Activated CD8-positive, alpha-beta T cell treated with anti-CD3 and anti-CD28 coated beads, Interleukin-2, amount 10 ng/mL, durations not matched to agents 7 days and 5 days (primary cell): Measurements from ENCODE around the gene ANKAR. TPM values are rescaled to one million over a fixed set of nuclear protein-coding genes. Genes with fewer than 3 reads are reported as not detected.
"Not testable (repeated sequence)": the region's sequence is repeated elsewhere in the genome, so short reads cannot be mapped to it uniquely, and the experiment has no call there.

Experiments used
- ATAC-seq: fragments of 150-1000 bp; cut with Tn5 transposase; one replicate; pipeline ENCODE4 v1.10.0; 2021; ENCODE audit warnings: moderate library complexity
- CTCF ChIA-PET: fragments of 350-600 bp; sonication (Branson Sonifier 250); formaldehyde crosslinking; loops from one replicate; lab custom pipeline; 2021; ENCODE audit warnings: antibody characterized with exemption; lab: Charles Lee
- POLR2A ChIA-PET: fragments of 350-600 bp; sonication (Branson Sonifier 250); formaldehyde crosslinking; loops from one replicate; lab custom pipeline; 2021; ENCODE audit warnings: antibody characterized with exemption; lab: Charles Lee
- DNase-seq: peaks from one replicate; pipeline ENCODE4 v3.0.0-alpha.2; 2020
- H3K27ac Mint-ChIP-seq: one replicate; pipeline ENCODE4 v1.8.0; 2021; ENCODE audit warnings: mild to moderate bottlenecking, mixed read lengths
- H3K27me3 Mint-ChIP-seq: one replicate; pipeline ENCODE4 v1.8.0; 2021; ENCODE audit warnings: low read depth, mixed read lengths
- H3K36me3 Mint-ChIP-seq: one replicate; pipeline ENCODE4 v1.8.0; 2021; ENCODE audit warnings: low read depth, mixed read lengths
- H3K4me1 Mint-ChIP-seq: one replicate; pipeline ENCODE4 v1.8.0; 2021; ENCODE audit warnings: low read depth, mixed read lengths
- H3K4me3 Mint-ChIP-seq: one replicate; pipeline ENCODE4 v1.8.0; 2021; ENCODE audit warnings: mild to moderate bottlenecking, mixed read lengths
- H3K9me3 Mint-ChIP-seq: one replicate; pipeline ENCODE4 v1.8.0; 2022; ENCODE audit warnings: mixed read lengths; ENCODE audit not compliant: insufficient read depth
- total RNA-seq, 2 experiments: library from RNA; stranded (reverse); gene quantifications; one replicate each; pipeline ENCODE4 v1.2.3, GENCODE V29; 2021

The ANKAR gene
- total RNA-seq, 2 experiments from 2014 or later = 4.8 to 5.2 TPM

DNA sequence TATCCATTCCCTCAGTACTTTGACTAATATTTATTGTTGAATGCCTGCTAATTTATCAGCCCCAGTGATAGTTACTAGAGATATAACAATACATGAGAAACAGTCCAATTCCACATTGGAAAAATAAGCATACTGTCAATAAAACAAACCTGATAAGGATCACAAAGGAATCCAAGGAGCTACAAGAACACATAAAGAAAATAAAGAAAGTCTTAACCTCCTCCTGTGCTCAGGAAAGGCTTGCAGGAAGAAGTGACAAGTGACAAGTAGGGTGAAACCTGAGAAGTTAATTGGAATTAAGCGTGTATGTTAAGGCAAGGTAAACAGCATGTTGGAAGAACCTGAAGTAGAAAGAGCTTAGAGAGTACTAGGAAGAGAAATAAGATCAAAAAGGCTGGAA is 33.5 kb upstream of the ANKAR start:
- ChIA-PET CTCF (interaction anchor here (1.0 to 1.7 kb wide), 2 partner anchors 11 to 20 kb away, joined by 3 to 4 read pairs; partner anchors contain the start of gene ASNSD1), POLR2A (no interaction called here)
- H3K36me3 Mint-ChIP-seq = no peaks in the 10 kb centered on the region
- H3K27me3 Mint-ChIP-seq = no peaks in the 10 kb centered on the region
- H3K27ac Mint-ChIP-seq = no peak overlapping the region
- no peaks in the 10 kb centered on the region for H3K4me1 Mint-ChIP-seq
- DNase-seq (no peak), ATAC-seq (no peak)
- no peaks in the 10 kb centered on the region for H3K9me3 Mint-ChIP-seq
- no peak overlapping the region for H3K4me3 Mint-ChIP-seq

DNA sequence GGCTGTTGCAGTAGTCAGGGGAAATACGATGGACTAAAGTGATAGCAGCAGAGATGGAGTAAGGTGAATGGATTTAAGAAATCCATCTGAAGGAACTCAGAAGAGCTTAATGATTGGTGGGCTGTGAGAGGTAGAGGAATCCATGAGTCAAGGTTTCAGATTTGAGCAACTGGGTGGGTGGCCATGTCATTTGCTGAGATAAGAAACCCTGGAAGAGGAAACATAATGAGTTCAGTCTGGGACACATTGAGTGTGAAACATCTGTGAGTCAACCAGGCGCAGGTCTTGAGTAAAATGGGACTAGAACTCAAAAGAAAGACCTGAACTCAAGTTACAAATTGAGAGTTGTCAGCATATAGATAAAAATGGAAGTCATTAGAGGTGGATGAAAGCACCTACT is 32.9 kb upstream of the ANKAR start:
- POLR2A ChIA-PET = no interaction called here
- no peak overlapping the region for H3K27ac Mint-ChIP-seq
- no peak for ATAC-seq
- CTCF ChIA-PET = interaction anchor here (1.0 to 1.7 kb wide), 3 partner anchors 12 to 19 kb away, joined by 3 to 4 read pairs (median 3); partner anchors contain the start of gene ASNSD1
- no peak overlapping the region for H3K4me3 Mint-ChIP-seq
- no peak for DNase-seq
- no peaks in the 10 kb centered on the region for H3K27me3 Mint-ChIP-seq
- H3K4me1 Mint-ChIP-seq = no peaks in the 10 kb centered on the region
- no peaks in the 10 kb centered on the region for H3K9me3 Mint-ChIP-seq
- no peaks in the 10 kb centered on the region for H3K36me3 Mint-ChIP-seq

DNA sequence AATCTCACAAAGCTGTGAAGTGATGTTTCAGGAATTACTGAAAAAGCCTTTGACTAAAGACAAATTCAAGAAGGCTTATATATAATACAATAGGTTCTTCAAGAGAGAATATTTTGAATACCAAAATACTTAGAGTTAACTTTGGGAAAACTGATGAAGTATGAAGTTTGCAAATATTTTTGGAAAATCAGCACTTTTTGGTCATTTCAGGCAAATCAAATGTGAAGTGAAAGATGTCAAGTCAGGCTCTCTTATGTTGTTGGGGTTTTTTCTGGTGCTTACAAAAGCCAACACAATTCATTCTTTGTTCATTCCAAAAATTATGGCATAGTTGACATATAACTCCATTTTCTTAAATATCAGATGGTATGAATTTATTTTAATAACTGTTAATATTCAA is 27.9 kb upstream of the ANKAR start:
- Mint-ChIP-seq H3K27me3 (no peaks in the 10 kb centered on the region), H3K4me3 (no peak overlapping the region), H3K9me3 (no peaks in the 10 kb centered on the region), H3K27ac (no peak overlapping the region), H3K36me3 (peaks cover 2% of the 10 kb centered on the region), H3K4me1 (no peaks in the 10 kb centered on the region)
- POLR2A ChIA-PET = no interaction called here
- DNase-seq = no peak
- ATAC-seq = no peak
- CTCF ChIA-PET = no interaction called here

DNA sequence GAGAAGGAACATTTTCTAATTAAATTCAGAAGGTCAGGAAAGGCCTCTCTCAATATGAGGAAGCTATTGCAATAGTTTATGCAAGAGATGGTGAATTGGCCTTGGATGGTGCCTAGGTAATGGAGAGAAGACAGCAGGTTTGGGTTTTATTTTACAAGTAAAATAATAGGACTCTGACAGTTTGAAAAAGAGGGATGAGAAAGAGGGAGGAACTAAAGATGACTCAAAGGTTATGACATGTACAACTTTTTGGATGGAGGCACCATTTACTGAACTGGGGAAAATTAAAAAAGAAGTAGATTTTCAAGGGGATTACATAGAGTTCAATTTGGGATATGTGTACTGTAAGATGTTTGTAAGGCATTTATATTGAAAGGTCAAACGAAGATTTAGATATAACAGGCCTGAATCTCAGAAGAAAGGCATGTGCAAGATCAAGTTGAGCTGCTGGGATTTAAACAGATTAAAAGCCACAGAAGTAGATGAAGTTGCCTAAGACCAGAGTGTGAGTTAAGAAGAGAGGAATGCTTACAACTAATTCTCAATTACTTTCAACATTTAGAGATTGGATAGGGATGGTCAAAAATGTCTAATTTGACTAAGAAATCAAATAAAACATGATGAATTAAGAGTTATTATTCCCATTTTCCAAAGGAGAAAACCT is 25.5 kb upstream of the ANKAR start:
- Mint-ChIP-seq H3K27ac (no peak overlapping the region), H3K4me3 (no peak overlapping the region), H3K36me3 (peaks cover 6% of the 10 kb centered on the region), H3K27me3 (no peaks in the 10 kb centered on the region), H3K4me1 (no peaks in the 10 kb centered on the region), H3K9me3 (peaks cover 6% of the 10 kb centered on the region)
- DNase-seq (no peak), ATAC-seq (no peak)
- CTCF ChIA-PET = interaction anchor here (1.0 kb wide), 1 partner anchor 25 kb away, joined by 3 read pairs; the partner anchor contains the start of gene ANKAR
- POLR2A ChIA-PET = no interaction called here

DNA sequence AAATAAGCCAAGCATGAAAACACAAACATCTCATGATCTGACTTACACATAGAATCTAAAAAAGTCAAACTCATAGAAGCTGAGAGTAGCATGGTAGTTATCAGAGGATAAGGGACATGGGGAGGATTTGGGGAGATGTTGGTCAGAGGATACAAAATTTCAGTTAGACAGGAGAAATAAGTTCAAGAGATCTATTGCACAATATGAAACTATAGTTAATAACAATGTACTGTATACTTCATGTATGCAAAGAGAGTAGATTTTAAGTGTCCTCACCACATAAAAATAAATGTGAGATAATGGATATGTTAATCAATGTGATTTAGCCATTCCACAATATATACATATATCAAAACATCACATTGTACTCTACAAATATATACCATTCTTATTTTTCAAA is 23.2 kb upstream of the ANKAR start:
- ChIA-PET CTCF (interaction anchor here (1.9 kb wide), 1 partner anchor 10 kb away, joined by 10 read pairs; the partner anchor contains the start of gene ASNSD1), POLR2A (no interaction called here)

DNA sequence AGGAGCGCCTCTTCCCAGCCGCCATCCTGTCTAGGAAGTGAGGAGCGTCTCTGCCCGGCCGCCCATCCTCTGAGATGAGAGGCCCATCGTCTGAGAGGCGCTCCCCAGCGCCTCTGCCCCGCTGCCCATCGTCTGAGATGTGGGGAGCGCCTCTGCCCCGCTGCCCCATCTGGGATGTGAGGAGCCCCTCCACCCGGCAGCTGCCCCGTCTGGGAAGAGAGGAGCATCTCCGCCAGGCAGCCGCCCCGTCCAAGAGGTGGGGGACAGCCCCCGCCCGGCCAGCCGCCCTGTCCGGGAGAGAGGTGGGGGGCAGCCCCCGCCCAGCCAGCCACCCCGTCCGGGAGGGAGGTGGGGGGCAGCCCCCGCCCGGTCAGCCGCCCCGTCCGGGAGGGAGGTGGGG is 21.0 kb upstream of the ANKAR start:
- H3K36me3 Mint-ChIP-seq, POLR2A ChIA-PET, H3K4me3 Mint-ChIP-seq, ATAC-seq, DNase-seq, H3K27me3 Mint-ChIP-seq, H3K27ac Mint-ChIP-seq, CTCF ChIA-PET: not testable (repeated sequence)
- Mint-ChIP-seq H3K9me3 (peaks cover 13% of the 10 kb centered on the region), H3K4me1 (peaks cover 25% of the 10 kb centered on the region)

More for the DNA sequence above, 23.2 kb upstream of the ANKAR start:
- DNase-seq = no peak
- Mint-ChIP-seq H3K27me3 (no peaks in the 10 kb centered on the region), H3K4me3 (no peak overlapping the region), H3K27ac (no peak overlapping the region), H3K4me1 (peaks cover 7% of the 10 kb centered on the region), H3K9me3 (peaks cover 13% of the 10 kb centered on the region), H3K36me3 (peaks cover 8% of the 10 kb centered on the region)
- ATAC-seq = no peak

DNA sequence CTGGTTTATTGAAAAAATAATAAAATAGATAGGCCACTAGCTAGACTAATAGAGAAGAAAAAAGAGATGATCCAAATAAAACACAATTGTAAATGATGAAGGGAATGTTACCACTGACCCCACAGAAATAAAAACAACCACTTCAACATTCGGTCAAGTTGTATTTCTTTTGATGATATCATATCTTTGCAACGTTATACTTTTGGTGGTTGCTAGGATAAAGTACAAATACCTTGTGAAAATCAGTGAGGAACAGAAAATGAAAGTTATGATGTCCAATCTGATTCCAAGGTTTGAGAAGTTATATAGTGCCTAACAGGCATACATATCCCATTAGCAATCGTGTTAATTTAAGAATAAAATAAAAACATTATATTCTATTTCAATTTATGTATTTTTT is 19.8 kb upstream of the ANKAR start:
- Mint-ChIP-seq H3K4me3 (no peak overlapping the region), H3K4me1 (peaks cover 36% of the 10 kb centered on the region), H3K9me3 (peaks cover 13% of the 10 kb centered on the region), H3K27me3 (no peaks in the 10 kb centered on the region), H3K36me3 (peaks cover 8% of the 10 kb centered on the region), H3K27ac (no peak overlapping the region)
- no peak for ATAC-seq
- no peak for DNase-seq
- ChIA-PET POLR2A (interaction anchor here (0.8 kb wide), 1 partner anchor 148 kb away, joined by 3 read pairs; no protein-coding TSS in a partner anchor), CTCF (interaction anchor here (1.5 kb wide), 1 partner anchor 108 kb away, joined by 4 read pairs; the partner anchor contains the start of gene OSGEPL1)

DNA sequence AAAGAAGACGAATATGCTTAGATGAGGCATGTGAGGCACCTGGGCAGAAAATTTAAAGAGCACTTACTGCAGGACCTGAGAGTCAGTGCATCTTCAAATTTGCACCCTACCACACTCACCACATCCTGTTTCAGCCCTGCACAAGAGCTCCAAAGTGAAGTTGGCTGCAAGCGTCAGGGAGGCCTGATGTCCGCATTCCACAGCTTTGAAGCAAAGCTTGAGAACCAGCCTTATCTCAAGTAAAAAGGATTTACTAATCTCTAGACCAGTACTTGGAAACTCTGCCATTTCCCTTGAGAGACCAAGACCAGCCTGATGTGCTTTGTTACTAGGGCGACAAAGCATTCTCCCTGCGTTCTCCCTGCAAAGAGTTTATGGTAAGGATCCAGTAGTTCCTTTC is 16.6 kb upstream of the ANKAR start:
- ChIA-PET CTCF (interaction anchor here (0.6 to 8.5 kb wide), 11 partner anchors 16 to 219 kb away, joined by 3 to 136 read pairs (median 5); partner anchors contain the start of genes ANKAR, ORMDL1, OSGEPL1 and PMS1), POLR2A (interaction anchor here (0.9 to 3.0 kb wide), 5 partner anchors 16 to 217 kb away, joined by 3 to 20 read pairs (median 4); partner anchors contain the start of genes ANKAR, OSGEPL1, SLC40A1 and WDR75)
- H3K4me3 Mint-ChIP-seq = peak overlapping the region; percentile 57
- peak; percentile 50 for ATAC-seq
- DNase-seq = peak; percentile 87
- H3K27me3 Mint-ChIP-seq = no peaks in the 10 kb centered on the region
- H3K9me3 Mint-ChIP-seq = peaks cover 8% of the 10 kb centered on the region
- H3K4me1 Mint-ChIP-seq = peaks cover 41% of the 10 kb centered on the region
- peaks cover 1% of the 10 kb centered on the region for H3K36me3 Mint-ChIP-seq
- peak overlapping the region; percentile 79 for H3K27ac Mint-ChIP-seq

DNA sequence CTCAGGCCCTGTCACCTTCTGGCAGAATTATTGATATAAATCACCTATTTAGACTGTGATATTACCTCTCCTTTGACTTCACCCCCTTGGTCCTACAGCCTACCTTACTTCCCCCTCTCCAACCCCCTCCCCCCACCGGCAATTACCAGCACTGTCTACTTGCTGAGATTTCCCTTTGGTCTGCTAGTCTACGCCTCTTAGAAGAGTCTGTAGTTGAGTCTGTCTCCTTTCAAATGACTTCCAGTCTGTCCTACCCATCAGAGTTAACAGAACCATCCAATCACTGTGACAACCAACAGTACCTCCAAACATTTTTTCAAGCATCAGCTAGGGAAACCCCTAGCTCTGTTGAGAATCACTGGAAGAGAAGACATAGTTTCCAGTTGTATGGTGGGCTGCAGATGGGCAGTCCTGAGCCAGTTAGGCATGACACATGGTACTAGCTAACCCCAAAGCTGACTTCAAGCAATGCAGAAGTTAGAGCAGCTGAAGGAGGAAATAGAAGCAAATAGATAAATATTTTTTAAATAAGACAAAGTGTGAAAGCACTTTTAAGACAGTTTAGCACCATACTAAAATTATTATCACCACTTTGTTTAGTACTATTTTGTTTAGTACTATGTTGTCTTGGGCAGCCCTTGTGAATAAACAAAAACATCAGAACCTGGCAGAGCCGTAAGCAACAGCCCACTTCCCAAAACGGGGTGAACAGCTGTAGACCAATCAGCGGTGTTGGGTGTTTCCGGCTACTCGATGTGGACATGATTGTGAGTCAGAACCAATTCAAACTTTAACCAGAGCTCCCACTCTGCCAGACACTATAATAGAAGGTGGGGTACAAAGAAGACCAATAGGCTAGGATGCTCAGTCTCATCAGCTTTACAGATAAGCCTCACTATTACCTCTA is 15.9 kb upstream of the ANKAR start:
- ATAC-seq (peak; percentile 1), DNase-seq (peak; percentile 60)
- H3K4me1 Mint-ChIP-seq = peaks cover 44% of the 10 kb centered on the region
- CTCF ChIA-PET = interaction anchor here (0.6 to 8.5 kb wide), 14 partner anchors 15 to 220 kb away, joined by 3 to 136 read pairs (median 5); partner anchors contain the start of genes ANKAR, ORMDL1, OSGEPL1 and PMS1
- H3K27ac Mint-ChIP-seq = peak overlapping the region; percentile 79
- H3K27me3 Mint-ChIP-seq = no peaks in the 10 kb centered on the region
- H3K4me3 Mint-ChIP-seq = peak overlapping the region; percentile 57
- H3K9me3 Mint-ChIP-seq = peaks cover 7% of the 10 kb centered on the region
- H3K36me3 Mint-ChIP-seq = peaks cover 4% of the 10 kb centered on the region
- POLR2A ChIA-PET = interaction anchor here (0.6 to 3.0 kb wide), 5 partner anchors 15 to 632 kb away, joined by 3 to 20 read pairs (median 4); partner anchors contain the start of genes ANKAR, OSGEPL1 and WDR75

DNA sequence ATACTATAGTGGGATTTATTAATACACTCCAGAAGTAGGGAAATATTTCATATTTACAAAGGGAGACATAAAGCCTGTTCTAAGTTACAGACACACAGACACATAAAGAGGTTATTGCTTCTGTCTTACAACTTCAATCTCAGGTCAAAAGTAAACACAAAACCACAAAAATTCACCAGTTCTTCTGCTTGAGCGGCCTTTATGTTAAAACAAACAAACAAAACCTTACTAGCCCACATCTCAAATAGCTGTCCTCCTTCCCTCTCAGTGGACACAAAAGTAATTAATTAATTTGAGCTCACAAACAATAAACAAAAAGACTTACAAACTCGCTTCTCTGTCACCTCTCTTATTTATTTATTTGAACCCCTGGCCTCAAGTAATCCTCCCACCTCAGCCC is 14.7 kb upstream of the ANKAR start:
- no peak for ATAC-seq
- H3K27me3 Mint-ChIP-seq = no peaks in the 10 kb centered on the region
- peaks cover 50% of the 10 kb centered on the region for H3K4me1 Mint-ChIP-seq
- ChIA-PET POLR2A (interaction anchor here (2.7 to 3.0 kb wide), 2 partner anchors 103 to 218 kb away, joined by 16 to 20 read pairs; partner anchors contain the start of genes OSGEPL1 and WDR75), CTCF (interaction anchor here (0.6 to 8.5 kb wide), 10 partner anchors 14 to 216 kb away, joined by 3 to 136 read pairs (median 7); partner anchors contain the start of genes ANKAR, ORMDL1, OSGEPL1 and PMS1)
- DNase-seq = no peak
- H3K4me3 Mint-ChIP-seq = no peak overlapping the region
- peaks cover 11% of the 10 kb centered on the region for H3K36me3 Mint-ChIP-seq
- no peak overlapping the region for H3K27ac Mint-ChIP-seq
- H3K9me3 Mint-ChIP-seq = peaks cover under 1% of the 10 kb centered on the region

DNA sequence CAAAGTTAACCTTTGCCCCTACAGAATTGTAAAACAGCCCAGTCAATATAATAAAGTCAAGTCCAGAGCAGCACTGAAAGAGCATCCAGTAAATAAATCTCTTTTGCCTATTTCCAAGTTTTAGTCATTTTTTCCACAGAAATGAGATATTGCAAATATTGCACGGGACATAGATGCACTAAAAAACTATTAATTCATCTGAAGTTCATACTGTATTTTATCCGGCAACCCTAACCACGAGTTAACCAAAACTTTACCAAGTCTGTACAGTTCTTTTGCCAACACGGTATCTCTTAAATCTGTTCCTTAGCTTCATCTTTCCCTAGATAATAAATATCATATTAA is 13.7 kb upstream of the ANKAR start:
- Mint-ChIP-seq H3K27ac (no peak overlapping the region), H3K27me3 (no peaks in the 10 kb centered on the region), H3K9me3 (no peaks in the 10 kb centered on the region), H3K36me3 (peaks cover 13% of the 10 kb centered on the region), H3K4me1 (peaks cover 50% of the 10 kb centered on the region), H3K4me3 (no peak overlapping the region)
- no peak for ATAC-seq
- DNase-seq = no peak
- ChIA-PET POLR2A (interaction anchor here (0.6 to 2.6 kb wide), 3 partner anchors 11 to 102 kb away, joined by 3 to 19 read pairs (median 3); partner anchors contain the start of gene OSGEPL1), CTCF (interaction anchor here (0.5 to 8.5 kb wide), 23 partner anchors 10 to 221 kb away, joined by 3 to 136 read pairs (median 3); partner anchors contain the start of genes ANKAR and OSGEPL1)
